ENCODE measurements around the gene SMIM28.

DNA sequence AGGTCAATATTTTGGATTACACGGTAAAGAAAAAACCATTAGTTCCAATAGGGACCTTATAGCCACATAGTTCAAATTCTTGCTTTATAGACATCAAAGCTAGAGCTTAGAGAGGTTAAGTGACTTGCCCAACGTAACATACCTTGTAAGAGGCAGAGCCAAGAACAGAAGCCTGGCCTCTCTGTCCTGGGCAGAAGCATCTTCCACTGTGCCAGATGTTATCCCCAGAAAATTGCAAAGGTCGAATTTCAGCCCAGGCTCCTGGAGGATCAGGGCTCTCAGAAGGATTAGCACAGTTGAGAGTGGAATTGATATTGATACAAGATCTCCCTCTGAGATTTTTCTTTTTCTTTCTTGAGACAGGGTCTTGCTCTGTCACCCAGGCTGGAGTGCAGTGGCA lies 6.1 kb downstream of the SMIM28 start:
- TF ChIP-seq, protein P1, sequence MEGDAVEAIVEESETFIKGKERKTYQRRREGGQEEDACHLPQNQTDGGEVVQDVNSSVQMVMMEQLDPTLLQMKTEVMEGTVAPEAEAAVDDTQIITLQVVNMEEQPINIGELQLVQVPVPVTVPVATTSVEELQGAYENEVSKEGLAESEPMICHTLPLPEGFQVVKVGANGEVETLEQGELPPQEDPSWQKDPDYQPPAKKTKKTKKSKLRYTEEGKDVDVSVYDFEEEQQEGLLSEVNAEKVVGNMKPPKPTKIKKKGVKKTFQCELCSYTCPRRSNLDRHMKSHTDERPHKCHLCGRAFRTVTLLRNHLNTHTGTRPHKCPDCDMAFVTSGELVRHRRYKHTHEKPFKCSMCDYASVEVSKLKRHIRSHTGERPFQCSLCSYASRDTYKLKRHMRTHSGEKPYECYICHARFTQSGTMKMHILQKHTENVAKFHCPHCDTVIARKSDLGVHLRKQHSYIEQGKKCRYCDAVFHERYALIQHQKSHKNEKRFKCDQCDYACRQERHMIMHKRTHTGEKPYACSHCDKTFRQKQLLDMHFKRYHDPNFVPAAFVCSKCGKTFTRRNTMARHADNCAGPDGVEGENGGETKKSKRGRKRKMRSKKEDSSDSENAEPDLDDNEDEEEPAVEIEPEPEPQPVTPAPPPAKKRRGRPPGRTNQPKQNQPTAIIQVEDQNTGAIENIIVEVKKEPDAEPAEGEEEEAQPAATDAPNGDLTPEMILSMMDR (conservative IDR thresholded peaks at IDR 0.05; ENCODE audit: low read depth, low read length) = no peak
- TF ChIP-seq MXI1 (IDR thresholded peaks at IDR 0.05; ENCODE audit: borderline replicate concordance, low read depth, low read length) = no peak
- TF ChIP-seq CEBPB (IDR thresholded peaks at IDR 0.05; ENCODE audit: low read depth, low read length) = no peak
- no peak for TF ChIP-seq POLR2A (IDR thresholded peaks at IDR 0.05; ENCODE audit: low read depth, low read length)
- TF ChIP-seq MAFK (IDR thresholded peaks at IDR 0.05; ENCODE audit: low read depth, low read length) = no peak
- no peak for TF ChIP-seq RAD21 (IDR thresholded peaks at IDR 0.05; ENCODE audit: low read length)
- TF ChIP-seq BHLHE40 (IDR thresholded peaks at IDR 0.05; ENCODE audit: low read depth, low read length) = no peak
- TF ChIP-seq, protein P2, sequence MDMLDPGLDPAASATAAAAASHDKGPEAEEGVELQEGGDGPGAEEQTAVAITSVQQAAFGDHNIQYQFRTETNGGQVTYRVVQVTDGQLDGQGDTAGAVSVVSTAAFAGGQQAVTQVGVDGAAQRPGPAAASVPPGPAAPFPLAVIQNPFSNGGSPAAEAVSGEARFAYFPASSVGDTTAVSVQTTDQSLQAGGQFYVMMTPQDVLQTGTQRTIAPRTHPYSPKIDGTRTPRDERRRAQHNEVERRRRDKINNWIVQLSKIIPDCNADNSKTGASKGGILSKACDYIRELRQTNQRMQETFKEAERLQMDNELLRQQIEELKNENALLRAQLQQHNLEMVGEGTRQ (IDR thresholded peaks at IDR 0.05; ENCODE audit: low read depth, low read length) = no peak
- TF ChIP-seq CHD1 (IDR thresholded peaks at IDR 0.05; ENCODE audit: low read depth, low read length) = no peak
- no peak for TF ChIP-seq MAZ (IDR thresholded peaks at IDR 0.05; ENCODE audit: borderline replicate concordance, low read depth, low read length)
- TF ChIP-seq RFX5 (IDR thresholded peaks at IDR 0.05; ENCODE audit: low read depth, low read length) = no peak
- no peak for TF ChIP-seq SMC3 (IDR thresholded peaks at IDR 0.05; ENCODE audit: low read depth, low read length)
- TF ChIP-seq, protein P3, sequence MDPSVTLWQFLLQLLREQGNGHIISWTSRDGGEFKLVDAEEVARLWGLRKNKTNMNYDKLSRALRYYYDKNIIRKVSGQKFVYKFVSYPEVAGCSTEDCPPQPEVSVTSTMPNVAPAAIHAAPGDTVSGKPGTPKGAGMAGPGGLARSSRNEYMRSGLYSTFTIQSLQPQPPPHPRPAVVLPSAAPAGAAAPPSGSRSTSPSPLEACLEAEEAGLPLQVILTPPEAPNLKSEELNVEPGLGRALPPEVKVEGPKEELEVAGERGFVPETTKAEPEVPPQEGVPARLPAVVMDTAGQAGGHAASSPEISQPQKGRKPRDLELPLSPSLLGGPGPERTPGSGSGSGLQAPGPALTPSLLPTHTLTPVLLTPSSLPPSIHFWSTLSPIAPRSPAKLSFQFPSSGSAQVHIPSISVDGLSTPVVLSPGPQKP (IDR thresholded peaks at IDR 0.05; ENCODE audit: borderline replicate concordance, low read depth, low read length) = no peak
- TF ChIP-seq FOS (IDR thresholded peaks at IDR 0.05; ENCODE audit: low read depth, low read length) = no peak
